Measurements from ENCODE around the gene LSAMP. TPM values are rescaled to one million over a fixed set of nuclear protein-coding genes. Genes with fewer than 3 reads are reported as not detected.

Gene LSAMP
- total RNA-seq, 1 experiment from 2014 or later: 0.90 TPM

GRCh38 chr3:116033516-116033915 is 411.8 kb downstream of the LSAMP start:
- Histone ChIP-seq H2BK20ac (ENCODE audit: low read depth, low read length, poor library complexity, severe bottlenecking) (no peak overlapping the region), H3K79me1 (ENCODE audit: insufficient read depth, low read depth, low read length, poor library complexity, severe bottlenecking) (no peaks in the 10 kb centered on the region), H3T11ph (ENCODE audit: low read length) (no peak overlapping the region), H2AK5ac (ENCODE audit: insufficient read length, low read length) (no peak overlapping the region), H2BK120ac (ENCODE audit: low read depth, low read length, poor library complexity, severe bottlenecking) (no peak overlapping the region), H3K27me3 (ENCODE audit: insufficient read depth, low read length) (no peaks in the 10 kb centered on the region), H2AFZ (ENCODE audit: low read length) (no peak overlapping the region), H2BK12ac (ENCODE audit: insufficient read length, low read depth, low read length) (no peak overlapping the region), H2BK5ac (ENCODE audit: insufficient read length, low read length) (no peak overlapping the region), H3K79me2 (ENCODE audit: insufficient read depth, low read length) (no peaks in the 10 kb centered on the region), H2BK15ac (ENCODE audit: low read depth, low read length) (no peak overlapping the region), H3K9me3 (ENCODE audit: control insufficient read depth, low read depth, low read length) (no peaks in the 10 kb centered on the region), H3K23ac (ENCODE audit: insufficient read length, low read depth, low read length) (no peak overlapping the region), H3K18ac (ENCODE audit: insufficient read length, low read depth, low read length) (no peak overlapping the region), H3K4me1 (ENCODE audit: insufficient read depth, low read length) (no peaks in the 10 kb centered on the region), H4K91ac (ENCODE audit: insufficient read length, low read depth, low read length) (no peak overlapping the region), H3K4me2 (ENCODE audit: insufficient read depth, insufficient read length, low read length) (no peak overlapping the region), H3K23me2 (ENCODE audit: insufficient read length, low read depth, low read length, poor library complexity, severe bottlenecking) (no peaks in the 10 kb centered on the region), H4K8ac (replicated peaks; ENCODE audit: insufficient read length, low read depth, low read length) (no peak overlapping the region), H3K27ac (ENCODE audit: insufficient read length, low read depth, low read length) (no peak overlapping the region), H3K9ac (ENCODE audit: extremely low read depth, insufficient read length, low read length) (no peak overlapping the region), H4K20me1 (ENCODE audit: control insufficient read depth, insufficient read depth, insufficient read length) (no peaks in the 10 kb centered on the region), H3K4ac (ENCODE audit: low read depth, low read length) (no peak overlapping the region), H4K5ac (ENCODE audit: insufficient read length, low read depth, low read length) (no peak overlapping the region), H3K56ac (ENCODE audit: insufficient read length, low read depth, low read length) (no peak overlapping the region), H3K14ac (ENCODE audit: insufficient read depth, low read length) (no peak overlapping the region)
- no peak overlapping the region; a peak in 1 of 7 replicates for H3K27ac Mint-ChIP-seq
- WGBS (ENCODE audit: extremely low coverage, insufficient read length, low lambda C conversion rate): no CpG with 5 or more reads among the region's 10 CpGs
- H3K9me3 Mint-ChIP-seq: no peaks in the 10 kb centered on the region
- no peak overlapping the region for H3K4me3 Mint-ChIP-seq
- DNase-seq: no peak
- no peaks in the 10 kb centered on the region for H3K36me3 Mint-ChIP-seq (ENCODE audit: insufficient read depth in 1 of 3, low read depth in 3 of 3)
- TF ChIP-seq, protein P1, sequence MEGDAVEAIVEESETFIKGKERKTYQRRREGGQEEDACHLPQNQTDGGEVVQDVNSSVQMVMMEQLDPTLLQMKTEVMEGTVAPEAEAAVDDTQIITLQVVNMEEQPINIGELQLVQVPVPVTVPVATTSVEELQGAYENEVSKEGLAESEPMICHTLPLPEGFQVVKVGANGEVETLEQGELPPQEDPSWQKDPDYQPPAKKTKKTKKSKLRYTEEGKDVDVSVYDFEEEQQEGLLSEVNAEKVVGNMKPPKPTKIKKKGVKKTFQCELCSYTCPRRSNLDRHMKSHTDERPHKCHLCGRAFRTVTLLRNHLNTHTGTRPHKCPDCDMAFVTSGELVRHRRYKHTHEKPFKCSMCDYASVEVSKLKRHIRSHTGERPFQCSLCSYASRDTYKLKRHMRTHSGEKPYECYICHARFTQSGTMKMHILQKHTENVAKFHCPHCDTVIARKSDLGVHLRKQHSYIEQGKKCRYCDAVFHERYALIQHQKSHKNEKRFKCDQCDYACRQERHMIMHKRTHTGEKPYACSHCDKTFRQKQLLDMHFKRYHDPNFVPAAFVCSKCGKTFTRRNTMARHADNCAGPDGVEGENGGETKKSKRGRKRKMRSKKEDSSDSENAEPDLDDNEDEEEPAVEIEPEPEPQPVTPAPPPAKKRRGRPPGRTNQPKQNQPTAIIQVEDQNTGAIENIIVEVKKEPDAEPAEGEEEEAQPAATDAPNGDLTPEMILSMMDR (conservative IDR thresholded peaks at IDR 0.05): no peak
- peaks cover 14 to 19% of the 10 kb centered on the region in 2 experiments for H3K4me1 Mint-ChIP-seq
- no peaks in the 10 kb centered on the region for H3K27me3 Mint-ChIP-seq (ENCODE audit: low read depth)
